Osteoblast (primary cell): ENCODE data around the gene TRNP1. TPM values are rescaled to one million over a fixed set of nuclear protein-coding genes. Genes with fewer than 3 reads are reported as not detected.

Experiments
- DNase-seq: peaks from one replicate; pipeline ENCODE4 v3.0.0; 2011; ENCODE audit warnings: low spot score, mixed read lengths; ENCODE audit not compliant: insufficient read length; ENCODE audit errors: missing footprints
- H2AFZ ChIP-seq: 2 replicates; pipeline ENCODE4 v1.6.0; 2011; ENCODE audit warnings: mild to moderate bottlenecking, low read length
- H3K27ac ChIP-seq: 2 replicates; pipeline ENCODE4 v1.5.1; 2011; ENCODE audit warnings: mild to moderate bottlenecking, low read depth, low read length, moderate library complexity
- H3K27me3 ChIP-seq: 2 replicates; pipeline ENCODE4 v1.6.0; 2012; ENCODE audit warnings: mild to moderate bottlenecking, control low read depth, inconsistent platforms, low read length, moderate library complexity; ENCODE audit not compliant: insufficient read depth
- H3K36me3 ChIP-seq: 2 replicates; pipeline ENCODE4 v1.5.1; 2011; ENCODE audit warnings: mild to moderate bottlenecking, low read length, control low read depth, moderate library complexity; ENCODE audit not compliant: insufficient read depth
- H3K4me1 ChIP-seq: 2 replicates; pipeline ENCODE4 v1.5.1; 2011; ENCODE audit warnings: mild to moderate bottlenecking, low read length, control low read depth, moderate library complexity; ENCODE audit not compliant: insufficient read depth
- H3K4me2 ChIP-seq: 2 replicates; pipeline ENCODE4 v1.6.0; 2011; ENCODE audit warnings: mild to moderate bottlenecking, low read length; ENCODE audit not compliant: insufficient read depth
- H3K4me3 ChIP-seq: fragments of 200-600 bp; sonication (generic); 3 replicates; pipeline ENCODE4 v1.5.1; 2012; ENCODE audit warnings: mild to moderate bottlenecking, low read length, inconsistent platforms; ENCODE audit not compliant: insufficient read depth
- H3K79me2 ChIP-seq: 2 replicates; pipeline ENCODE4 v1.6.0; 2012; ENCODE audit warnings: mild to moderate bottlenecking, low read length, control low read depth, inconsistent platforms; ENCODE audit not compliant: insufficient read depth
- H3K9me3 ChIP-seq: 2 replicates; pipeline ENCODE4 v1.5.1; 2011; ENCODE audit warnings: low read depth, low read length, control low read depth
- H4K20me1 ChIP-seq: 2 replicates; pipeline ENCODE4 v1.6.0; 2012; ENCODE audit warnings: mild to moderate bottlenecking, low read length, control low read depth; ENCODE audit not compliant: insufficient read depth
- total RNA-seq: library from RNA; depleted of rRNA; stranded (reverse); fragments of >200 nt; gene quantifications from 2 replicates; pipeline ENCODE4 v1.2.3, GENCODE V29; 2012
- TF ChIP-seq, protein P1 (sequence below): IDR thresholded peaks from 2 replicates; pipeline ENCODE4 v1.5.1; 2011; ENCODE audit warnings: mild to moderate bottlenecking, low read depth, low read length, moderate library complexity; ENCODE audit errors: extremely low read depth

Gene TRNP1
- total RNA-seq, 1 donor = 6.5 TPM

DNA sequence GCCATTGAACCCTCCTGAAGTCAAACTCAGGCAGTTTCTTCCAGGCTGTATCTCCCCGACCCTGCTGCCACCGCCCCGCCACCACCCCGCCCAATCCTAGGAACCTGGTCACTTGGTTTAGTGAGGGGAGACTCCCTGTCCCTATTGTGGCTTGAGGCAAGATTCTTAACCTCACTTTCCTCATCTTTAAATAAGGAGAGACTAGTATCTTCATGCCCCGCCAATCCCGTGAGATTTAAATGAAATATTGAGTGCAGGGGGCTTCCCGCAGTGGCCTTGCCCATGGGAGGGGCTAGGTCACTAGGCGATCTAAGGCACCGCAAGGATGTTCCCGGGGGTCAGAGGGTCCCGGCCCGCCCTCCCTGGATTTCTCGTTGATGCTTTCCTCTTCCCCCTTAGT is 34.2 kb upstream of the TRNP1 start:
- peaks cover 49% of the 10 kb centered on the region for H3K27me3 ChIP-seq
- H3K27ac ChIP-seq = no peak overlapping the region
- no peak overlapping the region for H2AFZ ChIP-seq
- no peak overlapping the region for H3K4me2 ChIP-seq
- peaks cover 4% of the 10 kb centered on the region for H3K9me3 ChIP-seq
- H3K4me3 ChIP-seq = no peak overlapping the region
- H3K36me3 ChIP-seq = no peaks in the 10 kb centered on the region
- H3K4me1 ChIP-seq = peaks cover 4% of the 10 kb centered on the region
- no peaks in the 10 kb centered on the region for H4K20me1 ChIP-seq
- TF ChIP-seq, protein P1, sequence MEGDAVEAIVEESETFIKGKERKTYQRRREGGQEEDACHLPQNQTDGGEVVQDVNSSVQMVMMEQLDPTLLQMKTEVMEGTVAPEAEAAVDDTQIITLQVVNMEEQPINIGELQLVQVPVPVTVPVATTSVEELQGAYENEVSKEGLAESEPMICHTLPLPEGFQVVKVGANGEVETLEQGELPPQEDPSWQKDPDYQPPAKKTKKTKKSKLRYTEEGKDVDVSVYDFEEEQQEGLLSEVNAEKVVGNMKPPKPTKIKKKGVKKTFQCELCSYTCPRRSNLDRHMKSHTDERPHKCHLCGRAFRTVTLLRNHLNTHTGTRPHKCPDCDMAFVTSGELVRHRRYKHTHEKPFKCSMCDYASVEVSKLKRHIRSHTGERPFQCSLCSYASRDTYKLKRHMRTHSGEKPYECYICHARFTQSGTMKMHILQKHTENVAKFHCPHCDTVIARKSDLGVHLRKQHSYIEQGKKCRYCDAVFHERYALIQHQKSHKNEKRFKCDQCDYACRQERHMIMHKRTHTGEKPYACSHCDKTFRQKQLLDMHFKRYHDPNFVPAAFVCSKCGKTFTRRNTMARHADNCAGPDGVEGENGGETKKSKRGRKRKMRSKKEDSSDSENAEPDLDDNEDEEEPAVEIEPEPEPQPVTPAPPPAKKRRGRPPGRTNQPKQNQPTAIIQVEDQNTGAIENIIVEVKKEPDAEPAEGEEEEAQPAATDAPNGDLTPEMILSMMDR = no peak
- DNase-seq = no peak
- H3K79me2 ChIP-seq = no peaks in the 10 kb centered on the region

DNA sequence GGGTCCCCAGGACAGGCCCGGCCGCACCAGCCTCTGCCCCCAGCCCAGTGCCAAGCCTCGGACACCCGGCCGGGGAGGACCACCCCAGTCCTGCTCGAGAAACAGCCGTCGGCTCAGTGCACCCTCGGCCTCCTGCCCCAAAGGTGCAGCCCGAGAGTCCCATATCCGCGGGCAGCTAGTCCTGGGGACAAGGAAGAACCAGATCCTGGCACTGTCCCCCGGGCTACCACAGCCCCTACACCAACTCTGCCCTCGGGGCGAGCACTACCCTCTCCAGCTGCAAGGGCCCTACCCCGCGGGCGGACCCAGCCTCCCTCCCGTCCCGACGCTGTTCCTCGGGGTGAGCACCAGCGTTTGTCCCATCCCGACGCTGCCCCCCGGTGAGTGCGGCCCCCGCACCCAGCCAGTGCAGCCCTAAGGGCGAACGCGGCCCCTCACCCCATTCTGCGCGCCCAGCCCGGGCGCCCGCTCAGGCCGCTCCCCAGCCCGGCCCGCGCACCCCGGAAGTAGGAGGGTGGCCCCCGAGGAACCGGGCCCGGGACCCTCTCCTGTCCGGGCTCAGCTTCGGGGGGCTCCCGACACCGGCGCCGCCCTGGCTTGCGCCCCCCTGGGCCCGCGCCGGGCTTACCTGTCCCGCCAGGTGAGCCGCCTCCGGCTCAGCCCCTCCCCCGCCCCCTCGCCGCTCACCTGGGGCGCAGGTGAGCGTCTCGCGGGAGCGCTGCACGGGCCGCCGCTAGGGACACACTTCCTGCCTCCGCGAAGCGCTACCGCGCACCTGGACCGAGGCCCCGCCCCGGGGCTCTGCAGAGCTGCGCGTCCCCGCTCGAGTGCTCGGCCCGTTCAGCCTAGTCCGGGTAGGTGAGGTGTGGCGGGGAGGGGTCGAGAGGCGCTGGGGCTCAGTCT is 33.5 kb upstream of the TRNP1 start, which contains the start of gene KDF1:
Gene KDF1 (minus strand): TSS at position 747 of the 903 bp plus-strand sequence. CDS start 8,088 bp downstream, outside the sequence.
- Histone ChIP-seq H3K4me3 (no peak within 1 kb of the TSS), H4K20me1 (no peaks in the 10 kb centered on the region), H3K9me3 (peaks cover 4% of the 10 kb centered on the region), H3K27ac (no peak within 1 kb of the TSS), H3K27me3 (peaks cover 49% of the 10 kb centered on the region), H2AFZ (no peak within 1 kb of the TSS), H3K4me1 (peaks cover 4% of the 10 kb centered on the region), H3K79me2 (no peaks in the 10 kb centered on the region), H3K36me3 (no peaks in the 10 kb centered on the region), H3K4me2 (no peak within 1 kb of the TSS)
- no peak for DNase-seq
- TF ChIP-seq, protein P1 = no peak

DNA sequence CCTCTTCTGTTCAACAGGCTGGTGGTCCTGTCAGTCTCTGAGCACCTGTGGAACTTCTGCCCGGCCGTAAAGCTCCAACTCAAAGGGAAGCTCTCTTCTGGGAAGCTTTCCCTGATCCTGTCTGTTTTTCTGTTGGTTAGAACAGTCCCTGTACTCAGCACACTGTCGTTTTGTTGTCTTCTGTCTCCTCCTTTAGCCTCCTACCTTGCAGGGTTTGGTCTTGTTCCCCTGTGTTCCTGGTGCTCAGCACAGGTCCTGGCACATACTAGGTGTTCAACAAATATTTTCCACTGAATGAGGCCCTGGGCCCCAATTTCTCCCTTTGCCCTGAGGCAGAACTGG is 32.9 kb upstream of the TRNP1 start:
- DNase-seq = no peak
- H3K36me3 ChIP-seq = no peaks in the 10 kb centered on the region
- peaks cover 4% of the 10 kb centered on the region for H3K9me3 ChIP-seq
- H3K27me3 ChIP-seq = peaks cover 49% of the 10 kb centered on the region
- H3K4me3 ChIP-seq = no peak overlapping the region
- H2AFZ ChIP-seq = no peak overlapping the region
- no peaks in the 10 kb centered on the region for H4K20me1 ChIP-seq
- no peak overlapping the region for H3K27ac ChIP-seq
- no peak overlapping the region for H3K4me2 ChIP-seq
- H3K79me2 ChIP-seq = no peaks in the 10 kb centered on the region
- TF ChIP-seq, protein P1 = no peak
- H3K4me1 ChIP-seq = peaks cover 4% of the 10 kb centered on the region

DNA sequence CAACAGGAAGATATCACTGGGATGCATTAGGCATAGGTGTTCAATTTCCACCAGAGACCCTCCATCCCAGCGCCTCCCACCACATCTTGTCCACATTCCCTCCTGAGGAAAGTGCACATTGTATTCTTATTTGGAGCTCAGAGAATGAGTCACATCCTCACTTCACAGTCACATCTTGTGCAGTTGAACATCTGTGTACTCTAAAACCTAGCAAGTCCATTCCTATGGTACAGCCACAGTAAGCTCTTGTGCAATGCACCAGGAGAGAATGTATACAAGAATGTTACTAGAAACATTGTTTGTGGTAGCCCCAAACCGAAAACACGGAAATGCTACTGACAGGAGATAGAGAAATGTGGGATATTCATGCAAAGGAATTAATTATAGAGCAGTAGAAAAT is 31.7 kb upstream of the TRNP1 start:
- no peaks in the 10 kb centered on the region for H3K9me3 ChIP-seq
- H2AFZ ChIP-seq = no peak overlapping the region
- H3K27ac ChIP-seq = no peak overlapping the region
- TF ChIP-seq, protein P1 = no peak
- no peaks in the 10 kb centered on the region for H3K79me2 ChIP-seq
- DNase-seq = peak; percentile 89
- no peak overlapping the region for H3K4me2 ChIP-seq
- H3K4me1 ChIP-seq = peaks cover 4% of the 10 kb centered on the region
- no peak overlapping the region for H3K4me3 ChIP-seq
- no peaks in the 10 kb centered on the region for H3K36me3 ChIP-seq
- no peaks in the 10 kb centered on the region for H4K20me1 ChIP-seq
- H3K27me3 ChIP-seq = peaks cover 51% of the 10 kb centered on the region
